ENCODE measurements around the gene EIF2S2.

EIF2S2 gene

GRCh38 chr20:34120213-34120612 lies 8.2 kb upstream of the EIF2S2 start:
- DNase-seq (ENCODE audit: low read depth): no peak

GRCh38 chr20:34115232-34115631 lies 3.2 kb upstream of the EIF2S2 start:
- no peak for DNase-seq (ENCODE audit: low read depth)

DNA sequence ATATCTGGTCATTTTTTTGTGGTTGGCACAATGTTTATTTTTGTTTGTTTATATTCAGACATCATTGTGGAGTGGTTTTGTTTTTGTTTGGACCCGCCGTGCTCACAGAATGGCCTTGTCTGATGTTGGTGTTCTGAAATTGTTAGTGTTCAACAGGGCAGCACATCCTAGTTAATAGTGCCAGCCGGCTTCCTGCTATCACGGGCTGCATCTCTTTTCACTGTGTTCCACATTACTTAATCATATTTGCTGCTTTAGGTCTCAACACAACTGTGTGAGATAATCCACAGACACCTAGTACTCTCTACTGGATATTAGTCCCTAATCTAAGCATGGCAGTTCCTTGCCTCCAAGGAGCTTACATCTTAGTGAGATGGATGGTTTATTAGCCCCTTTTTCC lies 2.8 kb upstream of the EIF2S2 start:
- DNase-seq (ENCODE audit: low read depth): no peak

GRCh38 chr20:34112600-34113101 lies 608 bp upstream of the EIF2S2 start:
- DNase-seq (ENCODE audit: low read depth): no peak

- DNase-seq (ENCODE audit: low read depth): no peak
Measured at GRCh38 chr20:34110745-34111641, 1.1 kb downstream of the EIF2S2 start.

DNA sequence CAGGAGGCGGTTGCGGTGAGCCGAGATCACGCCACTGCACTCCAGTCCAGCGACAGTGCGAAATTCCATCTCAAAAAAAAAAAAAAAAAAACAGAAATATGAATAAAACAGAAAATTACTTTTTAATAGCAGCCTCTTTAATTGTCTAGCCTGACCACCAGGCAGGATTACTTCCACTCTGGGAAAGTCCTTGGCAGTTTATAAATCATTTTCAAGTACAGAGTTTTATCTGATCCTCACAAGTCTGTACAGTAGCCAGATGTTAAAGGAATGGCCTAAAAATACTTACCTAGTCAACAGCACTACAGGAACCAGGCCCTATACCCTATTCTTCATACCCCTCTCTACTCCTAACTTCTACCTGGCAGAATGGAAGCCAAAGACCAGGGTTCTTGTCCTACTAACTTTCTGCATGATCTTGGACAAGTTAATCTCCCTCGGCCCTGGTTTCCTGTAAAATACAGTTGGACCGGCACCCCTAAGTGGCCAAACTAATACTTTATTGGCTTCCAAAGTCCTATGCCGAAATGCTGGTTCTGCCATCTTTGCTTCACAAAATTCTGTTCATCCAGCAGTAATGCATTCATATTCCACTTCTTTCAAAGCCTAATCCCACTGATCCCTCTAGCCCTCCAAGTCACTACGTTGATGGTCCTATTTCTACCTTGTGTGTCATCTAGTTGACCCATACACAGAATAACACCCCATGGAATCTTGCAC lies 1.9 kb downstream of the EIF2S2 start:
- no peak for DNase-seq (ENCODE audit: low read depth)

- DNase-seq (ENCODE audit: low read depth): no peak
Measured at GRCh38 chr20:34109442-34109841, 2.6 kb downstream of the EIF2S2 start.

- DNase-seq (ENCODE audit: low read depth): no peak
Measured at GRCh38 chr20:34108616-34109174, 3.3 kb downstream of the EIF2S2 start.

DNA sequence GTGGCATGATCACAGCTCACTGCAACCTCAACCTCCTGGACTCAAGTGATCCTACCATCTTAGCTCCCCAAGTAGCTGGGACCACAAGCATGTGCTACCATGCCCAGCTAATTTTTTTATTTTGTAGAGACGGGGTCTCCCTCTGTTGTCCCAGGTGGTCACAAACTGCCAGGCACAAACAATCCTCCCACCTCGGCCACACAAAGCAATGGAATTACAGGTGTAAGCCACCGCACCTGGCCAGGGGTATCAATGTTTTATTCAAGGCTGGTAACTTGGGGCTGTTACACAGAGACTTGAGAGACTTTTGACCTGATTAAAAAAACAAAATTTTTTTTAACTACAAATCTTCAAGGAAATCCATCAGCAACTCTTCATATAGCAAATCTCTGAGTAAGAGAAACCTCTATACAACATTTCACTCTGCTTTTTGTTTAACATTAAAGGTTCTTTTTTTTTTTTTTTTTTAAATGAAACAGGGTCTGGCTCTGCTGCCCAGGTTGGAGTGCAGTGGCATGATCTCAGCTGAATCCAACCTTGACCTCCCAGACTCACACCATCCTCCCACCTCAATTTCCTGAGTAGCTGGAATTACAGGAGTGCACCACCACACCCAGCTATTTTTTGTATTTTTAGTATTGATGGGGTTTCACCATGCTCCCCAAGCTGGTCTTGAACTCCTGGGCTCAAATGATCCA lies 5.9 kb downstream of the EIF2S2 start:
- DNase-seq (ENCODE audit: low read depth): no peak

- DNase-seq (ENCODE audit: low read depth): no peak
Measured at GRCh38 chr20:34104059-34104458, 8.0 kb downstream of the EIF2S2 start.

DNA sequence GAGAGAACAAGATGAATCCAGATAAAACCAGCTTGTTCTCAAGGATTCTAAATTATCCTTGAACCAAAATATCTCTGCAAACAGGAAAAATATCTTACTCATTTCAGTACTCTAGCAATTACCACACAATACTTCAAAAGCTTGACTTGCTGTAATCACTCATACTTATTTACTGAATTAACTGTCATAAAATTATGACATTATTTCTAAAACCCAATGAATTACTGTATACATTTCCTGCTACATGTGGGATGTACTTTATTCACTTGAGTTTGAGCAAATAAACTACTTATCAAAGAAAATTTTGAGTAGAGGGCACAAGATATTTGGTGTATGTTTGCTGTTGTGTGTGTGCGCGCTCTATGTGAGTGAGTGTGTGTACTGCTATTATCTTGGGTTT lies 9.7 kb downstream of the EIF2S2 start:
- DNase-seq (ENCODE audit: low read depth): no peak

GRCh38 chr20:34100576-34100975 lies 11.5 kb downstream of the EIF2S2 start:
- no peak for DNase-seq (ENCODE audit: low read depth)

DNA sequence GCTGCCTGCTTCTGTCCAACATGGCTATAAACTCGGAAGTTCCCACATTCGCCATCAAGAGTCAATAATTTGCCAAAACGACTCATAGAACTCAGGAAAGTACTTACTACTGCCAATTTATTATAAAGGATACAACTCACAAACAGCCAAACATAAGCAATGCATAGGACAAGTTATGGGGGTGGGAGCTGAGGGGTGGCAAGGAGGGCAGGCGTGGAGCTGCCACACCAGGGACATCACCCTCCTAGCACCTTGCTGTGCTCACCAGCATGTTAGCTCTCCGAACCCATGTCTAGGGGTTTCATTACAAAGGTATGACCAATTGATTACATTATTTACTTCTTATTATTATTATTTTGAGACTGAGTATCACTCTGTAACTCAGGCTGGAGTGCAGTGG lies 12.4 kb downstream of the EIF2S2 start:
- DNase-seq (ENCODE audit: low read depth): no peak

GRCh38 chr20:34098570-34098969 lies 13.5 kb downstream of the EIF2S2 start:
- no peak for DNase-seq (ENCODE audit: low read depth)

DNA sequence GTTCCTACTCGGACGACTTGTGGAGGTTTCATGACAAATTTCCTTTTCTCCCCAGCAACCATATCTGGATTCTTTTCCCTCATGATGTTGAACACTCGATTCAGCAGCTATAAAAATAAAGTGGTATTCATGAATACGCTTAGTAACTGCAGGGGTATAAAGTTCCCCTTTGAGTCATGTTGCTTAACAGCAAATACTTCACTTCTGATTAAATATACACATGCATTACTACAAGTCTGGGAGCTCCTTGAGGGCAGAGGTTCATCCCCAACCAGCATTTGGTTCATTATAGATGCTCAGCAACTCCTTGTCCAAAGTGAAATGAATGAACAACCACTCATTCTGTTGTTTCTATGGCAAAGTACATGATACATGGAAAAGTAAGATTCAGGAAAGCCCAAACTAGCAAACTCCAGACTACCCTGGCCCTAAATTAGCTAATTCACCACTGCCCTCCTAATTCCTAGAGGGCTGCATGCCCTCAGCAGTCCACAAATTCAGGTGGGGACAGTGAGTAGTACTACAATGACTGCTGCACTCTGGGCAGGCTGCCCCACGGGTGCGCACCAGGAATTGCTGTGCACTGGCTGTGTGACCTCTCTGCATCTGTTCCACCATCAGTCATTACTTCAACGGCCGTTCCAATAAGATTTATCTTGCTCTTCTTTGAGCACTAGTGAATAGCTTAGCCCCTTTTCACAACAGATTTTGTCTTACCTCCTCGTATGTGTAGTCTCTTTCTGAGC lies 15.2 kb downstream of the EIF2S2 start:
- DNase-seq (ENCODE audit: low read depth): no peak

DNA sequence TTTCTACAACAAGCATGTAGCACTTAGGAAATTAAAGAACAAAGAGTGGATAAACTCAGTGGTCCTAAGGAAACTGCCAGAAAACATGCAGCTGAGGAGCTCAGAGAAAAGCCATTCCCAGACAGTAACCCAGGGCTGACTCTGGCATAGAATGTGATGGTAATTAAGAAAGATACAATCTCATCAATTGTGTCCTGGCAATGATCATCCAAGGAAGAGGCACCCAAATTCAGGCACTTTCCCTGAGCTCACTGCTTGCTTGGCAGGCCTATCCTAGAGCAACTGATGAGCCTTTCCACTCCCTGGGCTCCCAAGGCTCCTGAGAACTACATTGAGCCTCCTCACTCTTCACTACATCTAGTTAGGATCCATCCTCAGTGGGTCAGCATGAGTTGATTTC lies 16.2 kb downstream of the EIF2S2 start:
- no peak for DNase-seq (ENCODE audit: low read depth)

DNA sequence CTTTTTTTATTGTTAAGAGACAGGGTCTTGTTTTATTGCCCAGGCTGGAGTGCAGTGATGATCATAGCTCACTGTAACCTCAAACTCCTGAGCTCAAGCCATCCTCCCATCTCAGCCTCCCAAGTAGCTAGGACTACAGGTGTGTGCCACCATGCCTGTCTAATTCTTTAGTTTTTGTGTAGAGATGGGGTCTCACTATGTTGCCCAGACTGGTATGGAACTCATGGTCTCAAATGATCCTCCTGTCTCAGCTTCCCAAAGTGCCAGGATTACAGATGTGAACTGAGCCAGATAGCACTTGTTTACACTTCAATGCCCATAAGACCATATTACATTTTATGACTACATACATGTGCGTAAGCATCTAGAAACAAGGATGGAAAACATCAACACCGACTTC lies 18.1 kb downstream of the EIF2S2 start:
- DNase-seq (ENCODE audit: low read depth): no peak

DNA sequence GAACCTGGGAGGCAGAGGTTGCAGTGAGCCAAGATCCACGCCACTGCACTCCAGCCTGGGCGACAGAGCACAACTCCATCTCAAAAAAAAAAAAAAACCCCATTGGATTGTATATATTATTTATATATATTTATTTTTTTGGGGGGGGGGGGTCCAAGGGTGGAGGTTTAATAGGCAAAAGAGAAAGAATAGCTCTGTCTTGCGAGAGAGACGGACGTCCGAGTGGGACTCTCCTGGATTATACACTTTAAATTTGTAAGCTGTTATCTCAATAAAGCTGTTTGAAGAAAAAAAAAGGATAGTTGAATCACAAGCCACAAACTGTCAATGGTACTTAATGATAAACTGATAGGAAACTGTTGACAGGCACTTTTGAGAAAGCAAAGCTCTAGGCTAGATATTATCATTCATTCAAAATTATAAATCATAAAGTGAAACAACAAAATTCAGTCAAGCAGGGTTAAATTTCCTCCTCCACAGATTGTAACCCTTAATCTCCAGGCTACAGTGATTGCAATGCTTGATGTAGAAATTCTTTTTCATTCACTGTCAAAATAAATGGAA lies 20.3 kb downstream of the EIF2S2 start:
- no peak for DNase-seq (ENCODE audit: low read depth)

DNA sequence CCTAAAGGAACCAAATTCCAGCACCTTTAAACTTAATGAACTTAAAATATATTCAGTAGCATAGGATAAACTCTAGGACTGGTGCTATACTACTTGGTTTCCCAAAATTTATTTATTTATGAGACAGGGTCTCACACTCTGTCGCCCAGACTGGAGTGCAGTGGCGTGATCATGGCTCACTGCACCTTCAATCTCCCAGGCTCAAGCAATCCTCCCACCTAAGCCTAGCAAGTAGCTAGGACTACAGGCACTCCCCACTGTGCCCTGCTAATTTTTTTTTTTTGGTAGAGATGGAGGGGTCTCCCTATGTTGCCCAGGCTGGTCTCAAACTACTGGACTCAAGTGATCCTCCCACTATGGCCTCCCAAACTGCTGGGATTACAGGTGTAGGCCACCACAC lies 21.4 kb downstream of the EIF2S2 start:
- no peak for DNase-seq (ENCODE audit: low read depth)

DNA sequence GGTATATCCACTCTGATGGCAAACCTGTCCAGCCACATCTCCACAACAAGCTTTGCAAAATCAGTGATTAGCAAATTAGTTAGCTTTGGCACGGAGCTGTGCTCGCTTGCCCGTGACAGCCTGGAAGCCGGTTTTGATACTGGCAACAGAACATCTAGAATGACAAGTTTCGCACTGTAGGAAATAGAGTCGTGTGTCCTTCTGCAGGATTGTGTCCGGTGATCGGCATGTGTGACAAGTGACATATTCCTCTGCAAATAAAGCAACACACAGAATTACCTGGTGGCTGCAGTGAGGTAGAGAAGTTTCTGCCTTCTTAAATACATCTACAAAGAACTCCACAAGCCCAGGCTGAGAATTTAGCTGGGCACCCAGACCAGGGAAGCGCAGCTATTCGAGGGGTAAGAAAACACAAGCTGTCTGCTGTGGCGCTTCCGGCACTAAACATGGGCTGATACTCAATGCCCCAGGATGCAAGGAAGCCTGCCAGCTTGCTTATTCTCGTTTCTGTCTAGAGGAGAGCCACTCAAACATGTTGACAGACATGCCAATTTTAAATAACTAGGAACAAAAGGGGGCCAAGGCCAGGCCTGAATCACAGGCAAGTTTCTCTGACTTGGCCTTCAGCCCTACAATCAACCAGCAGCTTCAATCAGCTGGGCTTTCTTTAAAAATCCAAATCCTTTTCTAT lies 22.2 kb downstream of the EIF2S2 start:
- no peak for DNase-seq (ENCODE audit: low read depth)

DNA sequence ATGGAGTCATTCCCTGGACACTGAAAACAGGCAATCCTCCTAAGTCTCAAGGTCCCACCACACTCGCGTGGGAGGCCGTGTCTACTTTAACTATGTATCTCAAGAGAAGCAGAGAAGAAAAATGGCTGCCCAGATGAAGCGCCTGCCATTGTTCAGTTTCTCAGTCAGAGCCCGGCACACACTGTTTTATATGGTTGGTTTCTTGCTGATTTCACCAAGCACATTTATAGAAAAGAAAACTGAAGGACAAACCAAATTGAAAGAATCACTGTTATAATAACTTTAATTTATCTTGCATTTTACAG lies 22.9 kb downstream of the EIF2S2 start:
- no peak for DNase-seq (ENCODE audit: low read depth)

Data from T follicular helper cell (primary cell).